GM12878 (cell line): ENCODE results near the gene RARRES2. TPM values are rescaled to one million over a fixed set of nuclear protein-coding genes. Genes with fewer than 3 reads are reported as not detected.

Source experiments
- ATAC-seq: fragments of 200-7000 bp; cut with Tn5 transposase; 3 replicates; pipeline ENCODE4 v1.9.1; 2020; ENCODE audit warnings: mild to moderate bottlenecking, moderate library complexity
- BruUV-seq: library from RNA; stranded (reverse); fragments of 400-500 nt; replicated peaks from 2 replicates; lab custom pipeline; 2021; lab: Mats Ljungman, UMichigan
- CTCF ChIA-PET: fragments of 300-600 bp; sonication (Branson Sonifier 250); formaldehyde crosslinking; extraction: SDS; loops from one replicate; lab custom pipeline; 2021; ENCODE audit warnings: inconsistent platforms; lab: Yijun Ruan, JAX
- POLR2A ChIA-PET: fragments of 350-600 bp; formaldehyde crosslinking; extraction: SDS; loops from one replicate; lab custom pipeline; 2021; ENCODE audit warnings: inconsistent platforms; lab: Charles Lee
- RAD21 ChIA-PET: fragments of 300-600 bp; sonication (Branson Sonifier 250); formaldehyde crosslinking; loops from one replicate; lab custom pipeline; 2023; ENCODE audit warnings: antibody characterized with exemption; ENCODE audit not compliant: unreplicated experiment; lab: Charles Lee
- SMC1A ChIA-PET: fragments of 300-600 bp; sonication (Branson Sonifier 250); formaldehyde crosslinking; loops from one replicate; lab custom pipeline; 2023; ENCODE audit not compliant: unreplicated experiment, uncharacterized antibody; lab: Charles Lee
- DNase-seq: peaks from one replicate; pipeline ENCODE4 v3.0.0-alpha.2; 2011; ENCODE audit warnings: low read depth, low spot score
- FAIRE-seq: peaks from 3 replicates; lab custom pipeline; 2011; peaks lifted over from hg19 to GRCh38; lab: Jason Lieb, UNC
- H2AFZ ChIP-seq: 2 replicates; pipeline ENCODE4 v1.6.0; 2011; ENCODE audit warnings: low read depth, low read length, control low read depth; ENCODE audit not compliant: control insufficient read depth
- H3K27ac ChIP-seq: 2 replicates; pipeline ENCODE4 v1.5.1; 2011; ENCODE audit warnings: control low read depth; ENCODE audit not compliant: control insufficient read depth, insufficient read depth
- H3K27me3 ChIP-seq, 2 experiments: replicated peaks in 1 of 2; 2 replicates each; pipeline versions ENCODE4 v1.6.0 to v1.6.1; 2011; ENCODE audit warnings: low read length in 1 of 2; ENCODE audit not compliant: control insufficient read depth in 2 of 2, insufficient read depth in 2 of 2
- H3K36me3 ChIP-seq, 2 experiments: 2 replicates each; pipeline ENCODE4 v1.5.1; 2011; ENCODE audit warnings: low read length in 1 of 2; ENCODE audit not compliant: control insufficient read depth in 2 of 2, insufficient read depth in 2 of 2
- H3K4me1 ChIP-seq: 2 replicates; pipeline ENCODE4 v1.6.1; 2011; ENCODE audit warnings: mild to moderate bottlenecking, low read length, moderate library complexity, mixed read lengths; ENCODE audit not compliant: control insufficient read depth, insufficient read depth
- H3K4me2 ChIP-seq: 2 replicates; pipeline ENCODE4 v1.6.0; 2011; ENCODE audit warnings: control low read depth; ENCODE audit not compliant: control insufficient read depth, insufficient read depth
- H3K4me3 ChIP-seq: fragments of 200-600 bp; sonication (generic); 2 replicates; pipeline ENCODE4 v1.5.1; 2016
- H3K79me2 ChIP-seq: 2 replicates; pipeline ENCODE4 v1.6.0; 2011; ENCODE audit warnings: low read length; ENCODE audit not compliant: control insufficient read depth, insufficient read depth
- H3K9ac ChIP-seq: 2 replicates; pipeline ENCODE4 v1.8.0; 2011; ENCODE audit warnings: low read length, control low read depth, mixed read lengths; ENCODE audit not compliant: control insufficient read depth, insufficient read depth
- H3K9me3 ChIP-seq: replicated peaks from 3 replicates; pipeline ENCODE4 v1.5.1; 2011; ENCODE audit warnings: mild to moderate bottlenecking, low read length; ENCODE audit not compliant: control insufficient read depth, insufficient read depth
- H4K20me1 ChIP-seq: 2 replicates; pipeline ENCODE4 v1.6.0; 2011; ENCODE audit not compliant: control insufficient read depth, insufficient read depth
- BCL11A ChIP-seq: IDR thresholded peaks from 2 replicates; pipeline ENCODE4 v1.6.1; 2011; ENCODE audit warnings: low read depth, low read length
- NR2F1 ChIP-seq: fragments of 450-650 bp; conservative IDR thresholded peaks from 2 replicates; pipeline ENCODE4 v1.6.1; 2017; ENCODE audit warnings: mild to moderate bottlenecking
- ZNF217 ChIP-seq: fragments of 450-650 bp; IDR thresholded peaks from 2 replicates; pipeline ENCODE4 v1.6.1; 2017; ENCODE audit warnings: antibody characterized with exemption, mild to moderate bottlenecking
- ZNF274 ChIP-seq: IDR thresholded peaks from one replicate; pipeline ENCODE4 v1.8.0; 2011; ENCODE audit not compliant: insufficient read length, insufficient read depth
- WGBS: methylation state at CpG from one replicate; pipeline ENCODE4 v1.1.6; 2016; ENCODE audit warnings: low lambda C conversion rate; ENCODE audit not compliant: insufficient replicate concordance, insufficient coverage; ENCODE audit errors: missing lambda C conversion rate; 5-methylcytosine and 5-hydroxymethylcytosine counted together
- in situ Hi-C: fragments of 300-500 bp; cut with MboI; formaldehyde crosslinking; loops from 9 replicates; pipeline ENCODE4 v1.14.3; 2018; ENCODE audit warnings: mixed read lengths
- intact Hi-C: fragments of 100-400 bp; cut with micrococcal nuclease; formaldehyde crosslinking; loops from one replicate; pipeline ENCODE4 v1.14.2; 2022; ENCODE audit not compliant: unreplicated experiment
- polyA plus RNA-seq, 11 experiments: library from polyadenylated mRNA; depleted of rRNA in 4 of 11; unstranded in 6 of 11; stranded (reverse) in 5 of 11; fragments of >200 nt; fragmentation: Nextera tagmentation in 4 of 11; fragmentation: Illumina TruSeq in 1 of 11; extraction: Ambion mirVana in 4 of 11; extraction: Trizol in 1 of 11; gene quantifications; 1 replicate in 1 of 11; 2 replicates in 10 of 11; pipeline versions ENCODE4 v1.2.1 to v1.2.3, GENCODE V29; 2011 to 2016; ENCODE audit warnings: inconsistent platforms in 2 of 11, missing spikeins in 2 of 11, low read depth in 1 of 11
- total RNA-seq, 4 experiments: library from RNA; depleted of rRNA in 3 of 4; stranded (reverse); fragments of >200 nt in 3 of 4; fragmentation: Illumina TruSeq in 1 of 4; extraction: Trizol in 1 of 4; gene quantifications; 2 replicates each; pipeline versions ENCODE4 v1.2.1 to v1.2.3, GENCODE V29; 2013 to 2021
- TF ChIP-seq, protein P1 (sequence below): fragments of 450-650 bp; IDR thresholded peaks from 2 replicates; pipeline ENCODE4 v1.6.1; 2016; ENCODE audit warnings: mild to moderate bottlenecking
- TF ChIP-seq, protein P2 (sequence below), 3 experiments: IDR thresholded peaks in 2 of 3; conservative IDR thresholded peaks in 1 of 3; 2 replicates each; pipeline ENCODE4 v1.5.1; 2011; ENCODE audit warnings: low read depth in 3 of 3, low read length in 3 of 3, mild to moderate bottlenecking in 3 of 3, control low read depth in 2 of 3, moderate library complexity in 2 of 3, inconsistent platforms in 1 of 3, mixed read lengths in 1 of 3; ENCODE audit not compliant: control insufficient read depth in 2 of 3, insufficient read depth in 1 of 3; ENCODE audit errors: extremely low read depth in 1 of 3

The RARRES2 gene
- total and polyA plus RNA-seq, 10 of the 15 experiments (the other 5 are each of a cell fraction or from before 2014, with no cell fraction given) = 0.13 to 2.2 (median 0.40) TPM; not detected in 3

GRCh38 chr7:150390205-150390604, 48.8 kb upstream of the RARRES2 start:
- intact Hi-C loops = no loop called here
- Histone ChIP-seq H4K20me1 (no peaks in the 10 kb centered on the region; the same call in 1 of the 2 replicates), H3K27ac (no peak overlapping the region), H3K4me3 (no peak overlapping the region), H3K9ac (no peak overlapping the region), H3K79me2 (peaks cover 2% of the 10 kb centered on the region), H3K9me3 (no peaks in the 10 kb centered on the region), H3K4me2 (no peak overlapping the region), H3K36me3 (peaks cover 6 to 12% of the 10 kb centered on the region in 2 experiments; a peak in 3 of 4 replicates), H3K27me3 (no peaks in the 10 kb centered on the region), H2AFZ (no peak overlapping the region)
- POLR2A ChIA-PET = no interaction called here
- FAIRE-seq = no peak
- RAD21 ChIA-PET = no interaction called here
- ATAC-seq = no peak
- SMC1A ChIA-PET = no interaction called here
- WGBS = 96% methylated on average over 7 of the region's 7 CpGs
- BruUV-seq = no TSS peak
- CTCF ChIA-PET = no interaction called here
- TF ChIP-seq, protein P1, sequence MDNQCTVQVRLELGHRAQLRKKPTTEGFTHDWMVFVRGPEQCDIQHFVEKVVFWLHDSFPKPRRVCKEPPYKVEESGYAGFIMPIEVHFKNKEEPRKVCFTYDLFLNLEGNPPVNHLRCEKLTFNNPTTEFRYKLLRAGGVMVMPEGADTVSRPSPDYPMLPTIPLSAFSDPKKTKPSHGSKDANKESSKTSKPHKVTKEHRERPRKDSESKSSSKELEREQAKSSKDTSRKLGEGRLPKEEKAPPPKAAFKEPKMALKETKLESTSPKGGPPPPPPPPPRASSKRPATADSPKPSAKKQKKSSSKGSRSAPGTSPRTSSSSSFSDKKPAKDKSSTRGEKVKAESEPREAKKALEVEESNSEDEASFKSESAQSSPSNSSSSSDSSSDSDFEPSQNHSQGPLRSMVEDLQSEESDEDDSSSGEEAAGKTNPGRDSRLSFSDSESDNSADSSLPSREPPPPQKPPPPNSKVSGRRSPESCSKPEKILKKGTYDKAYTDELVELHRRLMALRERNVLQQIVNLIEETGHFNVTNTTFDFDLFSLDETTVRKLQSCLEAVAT = no peak
- TF ChIP-seq ZNF217 (no peak), NR2F1 (no peak), ZNF274 (no peak), BCL11A (no peak)
- TF ChIP-seq, protein P2, sequence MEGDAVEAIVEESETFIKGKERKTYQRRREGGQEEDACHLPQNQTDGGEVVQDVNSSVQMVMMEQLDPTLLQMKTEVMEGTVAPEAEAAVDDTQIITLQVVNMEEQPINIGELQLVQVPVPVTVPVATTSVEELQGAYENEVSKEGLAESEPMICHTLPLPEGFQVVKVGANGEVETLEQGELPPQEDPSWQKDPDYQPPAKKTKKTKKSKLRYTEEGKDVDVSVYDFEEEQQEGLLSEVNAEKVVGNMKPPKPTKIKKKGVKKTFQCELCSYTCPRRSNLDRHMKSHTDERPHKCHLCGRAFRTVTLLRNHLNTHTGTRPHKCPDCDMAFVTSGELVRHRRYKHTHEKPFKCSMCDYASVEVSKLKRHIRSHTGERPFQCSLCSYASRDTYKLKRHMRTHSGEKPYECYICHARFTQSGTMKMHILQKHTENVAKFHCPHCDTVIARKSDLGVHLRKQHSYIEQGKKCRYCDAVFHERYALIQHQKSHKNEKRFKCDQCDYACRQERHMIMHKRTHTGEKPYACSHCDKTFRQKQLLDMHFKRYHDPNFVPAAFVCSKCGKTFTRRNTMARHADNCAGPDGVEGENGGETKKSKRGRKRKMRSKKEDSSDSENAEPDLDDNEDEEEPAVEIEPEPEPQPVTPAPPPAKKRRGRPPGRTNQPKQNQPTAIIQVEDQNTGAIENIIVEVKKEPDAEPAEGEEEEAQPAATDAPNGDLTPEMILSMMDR (IDR thresholded peaks at IDR 0.05 in 2 of 3, conservative IDR thresholded peaks at IDR 0.05 in 1 of 3; ENCODE audit: control insufficient read depth in 2 of 3, extremely low read depth in 1 of 3, insufficient read depth in 1 of 3, low read depth in 3 of 3, low read length in 3 of 3) = no peak
- TF ChIP-seq, all 136 proteins: peak for 0
- in situ Hi-C loops = no loop called here
- peaks cover 6% of the 10 kb centered on the region for H3K4me1 ChIP-seq
- no peak for DNase-seq
